ENCODE results near the gene CCDC85A.
"Not testable (repeated sequence)": the region's sequence is repeated elsewhere in the genome, so short reads cannot be mapped to it uniquely, and the experiment has no call there.

The CCDC85A gene

DNA sequence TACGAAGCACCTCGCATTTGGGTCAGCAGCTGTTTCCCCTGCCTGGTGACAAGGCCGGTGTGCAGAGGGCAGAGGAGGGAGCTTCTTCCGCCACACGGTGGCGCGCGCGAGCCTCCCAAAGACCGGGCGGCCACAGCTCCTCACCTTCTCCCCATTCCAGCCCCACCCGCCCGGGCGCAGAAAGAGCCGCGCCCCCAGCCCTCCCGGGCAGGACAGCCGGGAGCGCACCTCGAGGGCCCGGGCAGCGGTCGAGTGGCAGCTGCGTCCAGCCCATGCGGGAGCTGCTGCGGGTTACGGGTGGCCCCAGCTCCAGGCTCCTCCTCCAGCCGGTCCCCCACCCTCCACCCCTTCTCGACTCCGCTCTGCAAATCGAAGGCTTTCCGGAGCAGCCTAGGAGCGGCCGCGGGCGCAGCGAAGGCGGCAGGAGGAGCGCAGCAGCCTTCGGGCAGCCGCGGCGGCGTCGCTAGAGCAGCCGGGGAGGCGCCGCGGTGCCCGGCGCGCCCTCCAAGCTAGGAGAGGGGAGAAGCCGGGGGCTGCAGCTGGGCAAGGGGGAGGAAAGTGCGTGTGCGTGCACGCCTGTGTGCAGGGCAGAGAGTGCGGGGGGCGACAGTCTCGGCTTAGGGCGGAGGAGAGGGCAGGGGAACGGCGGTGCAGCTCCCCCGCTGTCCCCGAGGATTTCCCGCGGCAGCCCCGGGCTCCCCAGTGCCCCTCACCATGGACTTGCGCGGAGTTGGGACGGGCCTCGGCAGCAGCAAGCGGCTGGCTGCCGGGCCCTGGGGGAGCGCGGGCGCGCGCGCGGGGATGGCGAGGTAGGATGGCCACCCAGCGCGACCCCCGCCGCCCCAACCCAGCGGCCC is at the start of gene CCDC85A:
Gene CCDC85A (plus strand): TSS at position 348 of the 857 bp plus-strand sequence. CDS start 635 bp downstream, outside the sequence.
- H3K27ac ChIP-seq, result peak within 1 kb of the TSS; percentile 82

DNA sequence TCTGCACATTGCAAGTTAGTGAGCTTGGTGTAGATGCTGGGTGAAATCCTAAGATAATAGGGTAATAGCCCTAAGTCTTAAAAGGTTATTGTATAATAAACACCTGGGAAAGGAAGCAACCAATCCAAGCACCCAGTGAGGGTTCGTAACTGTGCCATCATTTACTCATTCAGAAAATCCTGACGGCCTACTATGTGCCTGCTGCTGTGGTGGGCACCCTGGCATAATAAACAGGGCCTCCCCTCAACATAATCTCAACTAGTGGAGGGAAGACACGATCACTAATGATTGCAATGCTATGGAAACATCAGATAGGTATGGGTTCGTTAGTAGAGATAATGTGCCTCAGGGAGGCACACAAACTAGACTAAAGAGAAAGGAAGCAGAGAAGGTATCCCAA is 48.9 kb upstream of the CCDC85A start:
- no peak for TF ChIP-seq CTCF (conservative IDR thresholded peaks at IDR 0.05)
- no peak for TF ChIP-seq ZFX (IDR thresholded peaks at IDR 0.05)
- H3K27ac ChIP-seq, result no peak overlapping the region

More for the DNA sequence above, at the start of gene CCDC85A:
- TF ChIP-seq CTCF (conservative IDR thresholded peaks at IDR 0.05) (peak; percentile 84), ZFX (IDR thresholded peaks at IDR 0.05) (no peak)

DNA sequence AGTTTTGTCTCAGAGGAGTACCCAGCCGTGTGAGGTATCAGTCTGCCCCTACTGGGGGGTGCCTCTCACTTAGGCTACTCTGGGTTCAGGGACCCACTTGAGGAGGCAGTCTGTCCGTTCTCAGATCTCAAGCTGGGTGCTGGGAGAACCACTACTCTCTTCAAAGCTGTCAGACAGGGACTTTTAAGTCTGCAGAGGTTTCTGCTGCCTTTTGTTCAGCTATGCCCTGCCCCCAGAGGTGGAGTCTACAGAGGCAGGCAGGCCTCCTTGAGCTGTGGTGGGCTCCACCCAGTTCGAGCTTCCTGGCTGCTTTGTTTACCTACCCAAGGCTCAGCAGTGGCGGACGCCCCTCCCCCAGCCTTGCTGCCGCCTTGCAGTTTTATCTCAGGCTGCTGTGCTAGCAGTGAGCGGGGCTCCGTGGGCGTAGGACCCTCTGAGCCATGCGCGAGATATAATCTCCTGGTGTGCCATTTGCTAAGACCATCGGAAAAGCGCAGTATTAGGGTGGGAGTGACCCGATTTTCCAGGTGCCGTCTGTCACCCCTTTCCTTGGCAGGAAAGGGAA is 41.2 kb upstream of the CCDC85A start:
- H3K27ac ChIP-seq, result not testable (repeated sequence)

GRCh38 chr2:56147907-56148306 is 35.9 kb upstream of the CCDC85A start:
- no peak for TF ChIP-seq ZFX (IDR thresholded peaks at IDR 0.05)

GRCh38 chr2:56148825-56149224 is 35.0 kb upstream of the CCDC85A start:
- TF ChIP-seq CTCF (conservative IDR thresholded peaks at IDR 0.05), result no peak
- TF ChIP-seq ZFX (IDR thresholded peaks at IDR 0.05), result no peak

More at GRCh38 chr2:56147907-56148306, 35.9 kb upstream of the CCDC85A start:
- H3K27ac ChIP-seq, result no peak overlapping the region

DNA sequence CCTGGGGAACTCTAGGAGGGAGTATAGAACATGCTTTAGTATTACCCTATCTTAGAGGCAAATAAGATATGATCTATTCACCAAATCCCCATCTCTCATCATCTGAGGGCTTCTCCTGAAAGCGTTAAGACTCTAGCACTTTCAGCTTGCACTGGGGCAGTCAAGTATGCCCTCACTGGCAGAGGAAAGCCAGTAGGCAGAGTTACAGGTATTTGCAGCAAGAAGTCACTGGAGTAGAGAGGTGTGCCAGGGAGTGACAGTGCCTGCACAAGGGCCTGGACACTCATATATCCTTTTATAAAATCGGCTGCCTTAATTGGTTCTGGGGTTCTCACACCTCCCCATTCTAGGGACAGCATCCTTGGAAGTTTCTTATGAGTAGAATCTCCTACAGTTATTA is 31.9 kb upstream of the CCDC85A start:
- TF ChIP-seq ZFX (IDR thresholded peaks at IDR 0.05) (no peak), CTCF (conservative IDR thresholded peaks at IDR 0.05) (no peak)
- no peak overlapping the region for H3K27ac ChIP-seq

More at GRCh38 chr2:56148825-56149224, 35.0 kb upstream of the CCDC85A start:
- H3K27ac ChIP-seq, result no peak overlapping the region

DNA sequence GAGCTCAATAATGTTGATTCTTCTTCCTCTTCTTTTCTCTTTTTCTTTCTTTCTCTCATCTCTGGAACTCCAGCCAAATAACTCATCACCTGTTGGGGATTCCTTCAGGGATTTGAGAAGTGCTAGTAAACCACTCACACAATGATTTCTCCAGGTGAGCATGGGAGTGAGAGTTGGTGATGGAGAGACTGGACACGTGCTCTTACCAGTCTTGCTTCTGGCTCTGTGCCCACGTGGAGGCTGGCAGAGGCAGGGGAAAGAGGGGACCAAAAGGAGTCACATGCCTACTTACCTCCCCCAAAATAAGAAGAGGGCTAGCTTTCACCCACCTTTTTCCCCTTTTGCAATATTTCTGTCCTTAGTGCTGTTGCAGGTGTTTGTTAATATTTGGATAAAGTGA is 28.6 kb upstream of the CCDC85A start:
- no peak for TF ChIP-seq CTCF (conservative IDR thresholded peaks at IDR 0.05)
- H3K27ac ChIP-seq, result no peak overlapping the region

DNA sequence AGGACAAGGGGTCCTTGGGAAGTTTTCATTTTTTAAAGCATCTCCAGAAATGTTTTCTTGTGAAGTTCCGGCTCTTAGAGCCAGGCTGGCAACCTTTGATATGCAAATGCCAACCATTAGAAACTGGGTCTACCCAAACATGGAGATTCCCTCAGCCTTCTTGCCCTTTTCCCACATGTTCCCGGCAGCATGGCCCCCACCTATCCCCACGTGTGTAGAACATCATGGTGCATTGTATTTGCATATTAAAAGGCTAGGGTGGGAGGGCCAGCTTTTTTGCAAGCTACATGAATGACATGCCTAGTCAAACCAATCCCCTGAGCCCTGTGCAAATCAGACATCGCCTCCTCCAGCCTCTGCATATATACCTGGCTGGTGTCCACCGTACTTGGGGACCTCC is 23.9 kb upstream of the CCDC85A start:
- H3K27ac ChIP-seq, result not testable (repeated sequence)

Data from C4-2B (cell line).